AG04450 (cell line): ENCODE results near the gene PPFIA1. TPM values are rescaled to one million over a fixed set of nuclear protein-coding genes. Genes with fewer than 3 reads are reported as not detected.

ENCODE experiments used
- CTCF ChIA-PET: fragments of 300-600, 350-600 bp; formaldehyde crosslinking; extraction: SDS; loops from one replicate; lab custom pipeline; 2022; ENCODE audit warnings: antibody characterized with exemption, inconsistent platforms; lab: Charles Lee
- POLR2A ChIA-PET: fragments of 350-600 bp; formaldehyde crosslinking; extraction: SDS; loops from one replicate; lab custom pipeline; 2021; ENCODE audit warnings: antibody characterized with exemption, inconsistent platforms; lab: Yijun Ruan, JAX
- DNase-seq: peaks from one replicate; pipeline ENCODE4 v3.0.0-alpha.2; 2011; ENCODE audit warnings: low read depth, low spot score
- H3K27ac ChIP-seq: one replicate; pipeline ENCODE4 v1.5.1; 2012; ENCODE audit warnings: low read depth, low read length, control low read depth
- H3K27me3 ChIP-seq: one replicate; pipeline ENCODE4 v1.6.0; 2012; ENCODE audit warnings: low read length; ENCODE audit not compliant: control insufficient read depth, insufficient read depth
- H3K4me3 ChIP-seq: 2 replicates; pipeline ENCODE4 v1.5.1; 2011; ENCODE audit warnings: mild to moderate bottlenecking, low read depth, low read length, control low read depth
- H3K9me3 ChIP-seq: 2 replicates; pipeline ENCODE4 v1.5.1; 2012; ENCODE audit warnings: low read length; ENCODE audit not compliant: control insufficient read depth, insufficient read depth
- CTCF ChIP-seq: IDR thresholded peaks from 2 replicates; pipeline ENCODE4 v1.5.1; 2011; ENCODE audit warnings: low read depth, low read length, control low read depth, inconsistent platforms
- polyA minus RNA-seq: library from RNA; depleted of rRNA, polyadenylated mRNA; stranded (reverse); fragments of >200 nt; gene quantifications from 2 replicates; pipeline ENCODE4 v1.2.3, GENCODE V29; 2011; rRNA and poly(A)+ RNA removed
- polyA plus RNA-seq: library from polyadenylated mRNA; depleted of rRNA; stranded (reverse); fragments of >200 nt; gene quantifications from 2 replicates; pipeline ENCODE4 v1.2.3, GENCODE V29; 2011; rRNA removed

Gene PPFIA1
- 32.9 and 39.9 TPM in 2 replicates for polyA plus RNA-seq
- polyA minus RNA-seq: 91.4 and 113 TPM in 2 replicates

DNA sequence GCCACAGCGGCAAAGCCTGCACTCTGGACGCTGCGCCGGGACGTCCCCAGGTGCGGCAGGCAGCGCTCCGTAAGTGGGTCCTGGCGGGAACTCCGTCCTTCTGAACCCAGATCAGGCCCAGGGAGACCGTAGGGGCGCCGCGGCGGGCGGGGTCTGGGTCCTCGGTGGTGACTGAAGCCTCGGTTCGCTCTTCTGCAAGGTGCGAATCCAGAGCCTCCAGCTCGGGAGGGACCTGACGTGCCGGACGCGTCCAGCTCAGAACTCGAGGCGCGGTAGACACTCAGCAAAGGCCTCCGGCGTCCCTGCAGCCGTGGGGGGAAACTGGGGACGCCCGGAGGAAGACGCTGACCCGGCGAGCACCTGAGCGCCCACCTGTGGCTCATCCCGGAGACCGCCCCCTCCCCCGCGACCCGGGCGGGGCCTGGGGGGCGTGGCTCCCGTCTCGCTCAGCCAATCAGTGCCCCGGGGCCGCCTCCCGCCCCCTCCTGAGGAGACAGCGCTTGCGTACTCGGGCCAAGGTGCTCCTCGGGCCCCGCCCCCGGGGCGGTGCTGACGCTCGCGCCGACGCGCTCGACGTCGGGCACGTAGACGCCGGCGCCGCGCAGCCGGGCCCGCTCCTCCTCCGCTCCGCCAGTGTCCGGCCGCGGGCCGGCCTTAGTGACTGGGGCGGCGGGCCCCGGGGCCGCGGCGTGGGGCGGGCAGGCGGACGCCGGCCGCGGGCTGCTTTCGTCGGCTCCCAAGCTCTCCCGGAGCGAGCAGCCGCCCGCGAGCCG, at the start of gene PPFIA1:
TSS of gene PPFIA1 (plus strand) at position 587 of the 773 bp plus-strand sequence. CDS start 1,483 bp downstream, outside the sequence.
- ChIA-PET POLR2A (interaction anchor here (0.6 to 1.4 kb wide), 2 partner anchors 19 to 67 kb away, joined by 3 to 5 read pairs; partner anchors contain the start of gene FADD), CTCF (interaction anchor here (0.6 kb wide), 1 partner anchor 39 kb away, joined by 3 read pairs; no protein-coding TSS in a partner anchor)
- Histone ChIP-seq H3K9me3 (no peaks in the 10 kb centered on the region; the same call in 1 of the 2 replicates), H3K27me3 (peaks cover 12% of the 10 kb centered on the region), H3K4me3 (peak within 1 kb of the TSS; percentile 86), H3K27ac (no peak within 1 kb of the TSS)
- peak; percentile 72 for DNase-seq
- TF ChIP-seq CTCF: no peak

- POLR2A ChIA-PET: no interaction called here
- TF ChIP-seq CTCF: no peak
- H3K27ac ChIP-seq: no peak overlapping the region
- DNase-seq: no peak
- H3K9me3 ChIP-seq: no peaks in the 10 kb centered on the region
- peaks cover 15% of the 10 kb centered on the region for H3K27me3 ChIP-seq
- no peak overlapping the region for H3K4me3 ChIP-seq
- CTCF ChIA-PET: interaction anchor here (0.7 kb wide), 1 partner anchor 302 kb away, joined by 3 read pairs; no protein-coding TSS in a partner anchor
Measured at GRCh38 chr11:70220920-70221319, 49.6 kb upstream of the PPFIA1 start.

DNA sequence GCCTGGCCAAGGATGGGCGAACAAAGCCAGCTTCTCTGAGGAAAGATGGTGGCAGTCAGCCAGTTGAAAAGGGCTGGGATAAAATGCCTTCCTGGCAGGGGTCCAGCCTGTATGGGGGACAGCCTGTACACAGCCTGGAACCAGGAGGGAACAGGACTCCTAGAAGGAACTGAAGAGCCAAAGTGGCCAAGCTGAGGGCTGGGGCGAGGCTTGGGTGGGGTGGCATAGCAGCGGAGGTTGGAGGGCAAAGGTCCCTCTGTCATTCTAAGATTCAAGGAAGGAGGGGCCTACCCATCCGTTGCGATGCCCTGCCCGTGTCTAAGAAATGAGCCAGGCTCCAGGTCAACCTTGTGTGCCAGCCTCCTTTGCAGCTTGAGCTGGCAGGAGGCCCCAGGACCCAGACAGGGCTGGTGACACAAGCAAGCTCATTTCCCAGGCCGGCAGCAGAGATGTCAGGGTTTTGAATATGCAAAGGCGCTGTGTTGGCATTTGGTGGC, 44.8 kb upstream of the PPFIA1 start:
- no peak for DNase-seq
- no peak overlapping the region for H3K4me3 ChIP-seq
- H3K9me3 ChIP-seq: no peaks in the 10 kb centered on the region; the same call in 1 of the 2 replicates
- CTCF ChIA-PET: no interaction called here
- no peak overlapping the region for H3K27ac ChIP-seq
- H3K27me3 ChIP-seq: peaks cover 11% of the 10 kb centered on the region
- TF ChIP-seq CTCF: no peak
- POLR2A ChIA-PET: no interaction called here

GRCh38 chr11:70226183-70226582, 44.3 kb upstream of the PPFIA1 start:
- CTCF ChIA-PET: no interaction called here
- Histone ChIP-seq H3K27ac (no peak overlapping the region), H3K27me3 (peaks cover 9% of the 10 kb centered on the region), H3K9me3 (no peaks in the 10 kb centered on the region; the same call in 1 of the 2 replicates), H3K4me3 (no peak overlapping the region)
- TF ChIP-seq CTCF: no peak
- DNase-seq: no peak
- POLR2A ChIA-PET: no interaction called here

DNA sequence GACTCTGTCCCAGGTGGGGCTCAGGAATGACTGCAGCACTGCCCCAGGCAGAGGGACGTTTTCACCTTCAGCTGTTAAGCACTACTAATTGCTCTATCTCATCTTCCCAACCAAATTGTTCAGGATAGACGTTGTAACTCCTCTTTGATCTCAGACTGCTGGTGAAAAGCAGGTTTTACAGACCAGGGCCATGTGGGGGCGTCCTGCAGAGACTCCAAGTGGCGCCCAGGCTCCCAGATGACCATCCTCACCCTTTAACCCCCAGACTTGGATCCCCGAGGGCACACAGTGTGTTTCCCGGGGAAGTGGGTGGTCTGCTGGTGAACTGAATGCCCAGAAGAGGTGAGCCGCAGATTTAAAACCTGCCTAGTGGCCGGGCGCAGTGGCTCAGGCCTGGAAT, 43.5 kb upstream of the PPFIA1 start:
- TF ChIP-seq CTCF: peak; percentile 28; the same call in 1 of the 2 replicates
- Histone ChIP-seq H3K4me3 (no peak overlapping the region), H3K27ac (no peak overlapping the region), H3K9me3 (no peaks in the 10 kb centered on the region; the same call in 1 of the 2 replicates), H3K27me3 (peaks cover 13% of the 10 kb centered on the region)
- POLR2A ChIA-PET: no interaction called here
- CTCF ChIA-PET: no interaction called here
- no peak for DNase-seq
